Measurements from ENCODE around the gene PLEKHJ1.

PLEKHJ1 gene

DNA sequence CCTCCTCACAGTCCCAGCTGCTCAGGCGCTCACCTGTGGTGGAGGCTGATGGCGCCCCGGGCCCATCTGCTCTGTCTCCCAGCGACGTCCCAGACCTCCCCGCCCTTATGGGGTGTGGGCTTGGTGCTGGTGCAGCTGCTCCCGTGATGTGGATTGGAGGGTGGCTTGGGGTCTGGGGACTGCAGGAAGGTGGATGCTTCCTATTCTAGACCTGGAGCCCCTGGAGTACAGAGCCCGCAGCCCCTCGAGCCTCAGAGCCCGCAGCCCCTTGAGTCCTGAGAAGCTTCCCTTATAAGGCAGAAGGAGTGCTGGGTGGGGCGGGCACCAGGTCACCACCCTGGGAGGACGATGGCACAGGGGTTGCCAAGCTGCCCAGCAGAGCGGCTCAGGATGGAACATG lies 40.8 kb downstream of the PLEKHJ1 start:
- no peak overlapping the region for H3K4me3 ChIP-seq (replicated peaks; ENCODE audit: low read depth, low read length)
- TF ChIP-seq, protein P1, sequence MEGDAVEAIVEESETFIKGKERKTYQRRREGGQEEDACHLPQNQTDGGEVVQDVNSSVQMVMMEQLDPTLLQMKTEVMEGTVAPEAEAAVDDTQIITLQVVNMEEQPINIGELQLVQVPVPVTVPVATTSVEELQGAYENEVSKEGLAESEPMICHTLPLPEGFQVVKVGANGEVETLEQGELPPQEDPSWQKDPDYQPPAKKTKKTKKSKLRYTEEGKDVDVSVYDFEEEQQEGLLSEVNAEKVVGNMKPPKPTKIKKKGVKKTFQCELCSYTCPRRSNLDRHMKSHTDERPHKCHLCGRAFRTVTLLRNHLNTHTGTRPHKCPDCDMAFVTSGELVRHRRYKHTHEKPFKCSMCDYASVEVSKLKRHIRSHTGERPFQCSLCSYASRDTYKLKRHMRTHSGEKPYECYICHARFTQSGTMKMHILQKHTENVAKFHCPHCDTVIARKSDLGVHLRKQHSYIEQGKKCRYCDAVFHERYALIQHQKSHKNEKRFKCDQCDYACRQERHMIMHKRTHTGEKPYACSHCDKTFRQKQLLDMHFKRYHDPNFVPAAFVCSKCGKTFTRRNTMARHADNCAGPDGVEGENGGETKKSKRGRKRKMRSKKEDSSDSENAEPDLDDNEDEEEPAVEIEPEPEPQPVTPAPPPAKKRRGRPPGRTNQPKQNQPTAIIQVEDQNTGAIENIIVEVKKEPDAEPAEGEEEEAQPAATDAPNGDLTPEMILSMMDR (IDR thresholded peaks at IDR 0.05; ENCODE audit: low read depth, low read length, missing control alignments), result no peak
- no peak for DNase-seq (ENCODE audit: extremely low read depth, low read depth)

GRCh38 chr19:2194513-2195078 lies 41.5 kb downstream of the PLEKHJ1 start:
- no peak for DNase-seq (ENCODE audit: extremely low read depth, low read depth)
- no peak overlapping the region for H3K4me3 ChIP-seq (replicated peaks; ENCODE audit: low read depth, low read length)
- TF ChIP-seq, protein P1 (IDR thresholded peaks at IDR 0.05; ENCODE audit: low read depth, low read length, missing control alignments), result no peak

GRCh38 chr19:2193807-2194206 lies 42.3 kb downstream of the PLEKHJ1 start:
- no peak for DNase-seq (ENCODE audit: extremely low read depth, low read depth)
- H3K4me3 ChIP-seq (replicated peaks; ENCODE audit: low read depth, low read length), result no peak overlapping the region
- TF ChIP-seq, protein P1 (IDR thresholded peaks at IDR 0.05; ENCODE audit: low read depth, low read length, missing control alignments), result no peak

GRCh38 chr19:2192862-2193261 lies 43.3 kb downstream of the PLEKHJ1 start:
- DNase-seq (ENCODE audit: extremely low read depth, low read depth), result no peak
- no peak overlapping the region for H3K4me3 ChIP-seq (replicated peaks; ENCODE audit: low read depth, low read length)
- TF ChIP-seq, protein P1 (IDR thresholded peaks at IDR 0.05; ENCODE audit: low read depth, low read length, missing control alignments), result no peak

DNA sequence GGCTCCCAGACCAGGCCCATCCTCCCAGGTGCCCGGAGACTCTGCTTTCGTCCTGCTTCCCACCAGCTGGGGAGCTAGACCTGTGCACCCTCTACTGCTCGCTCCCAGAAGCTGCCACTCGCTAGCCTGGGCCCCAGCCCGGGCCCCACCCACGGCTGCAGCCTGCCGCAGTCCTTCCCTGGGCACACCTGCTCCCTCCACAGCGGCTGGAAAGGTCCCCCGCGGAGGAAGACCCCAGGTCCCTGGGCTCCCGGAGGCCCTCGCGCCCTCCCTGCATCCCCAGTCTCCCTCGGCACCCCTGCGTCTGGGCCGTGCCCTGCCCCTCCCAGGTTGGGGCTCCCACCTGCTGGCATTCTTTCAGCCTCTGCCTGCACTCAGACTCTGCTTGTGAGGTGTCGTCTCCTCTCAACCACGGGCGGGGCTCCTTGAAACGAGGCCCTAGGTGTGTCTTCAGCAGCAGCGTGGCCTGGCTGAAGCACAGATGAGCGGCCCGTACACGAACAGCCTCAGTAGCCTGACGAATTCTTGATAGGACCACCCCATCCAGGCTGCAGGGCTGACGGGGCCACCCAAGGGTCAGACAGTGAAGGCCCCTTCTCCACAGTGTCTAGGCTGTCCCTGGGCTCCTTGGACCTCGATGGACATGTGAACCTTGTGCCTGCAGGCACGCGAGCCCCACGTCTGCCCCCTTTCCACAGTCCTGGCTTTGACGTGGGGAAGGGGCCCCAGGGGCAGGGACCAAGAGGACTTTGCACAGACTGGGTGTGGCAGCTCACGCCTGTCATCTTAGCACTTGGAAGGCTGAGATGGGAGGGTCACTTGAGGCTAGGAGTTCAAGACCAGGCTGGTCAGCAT lies 44.4 kb downstream of the PLEKHJ1 start:
- no peak overlapping the region for H3K4me3 ChIP-seq (replicated peaks; ENCODE audit: low read depth, low read length)
- no peak for DNase-seq (ENCODE audit: extremely low read depth, low read depth)

DNA sequence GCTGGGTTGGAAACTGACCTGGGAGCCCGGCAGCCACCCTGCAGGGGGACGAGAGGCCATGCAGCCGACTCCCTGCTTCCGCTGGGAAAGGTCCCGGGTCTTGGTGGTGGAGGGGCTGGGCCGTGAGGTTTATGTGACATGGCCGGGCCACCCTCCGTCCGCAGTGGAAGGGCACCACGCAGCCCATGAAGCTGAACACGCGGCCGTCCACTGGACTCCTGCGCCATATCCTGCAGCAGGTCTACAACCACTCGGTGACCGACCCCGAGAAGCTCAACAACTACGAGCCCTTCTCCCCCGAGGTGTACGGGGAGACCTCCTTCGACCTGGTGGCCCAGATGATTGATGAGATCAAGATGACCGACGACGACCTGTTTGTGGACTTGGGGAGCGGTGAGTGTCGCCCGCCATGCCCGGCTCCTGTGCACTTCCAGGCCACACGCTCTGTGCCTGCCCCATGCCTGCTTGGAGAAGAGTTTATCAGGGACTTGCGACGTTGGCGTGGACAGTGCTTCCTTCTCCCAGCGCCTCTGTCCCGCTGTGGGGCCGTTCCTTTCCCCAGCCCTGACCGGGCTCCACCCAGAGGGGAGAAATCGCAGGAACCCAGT lies 45.2 kb downstream of the PLEKHJ1 start:
- TF ChIP-seq, protein P1 (IDR thresholded peaks at IDR 0.05; ENCODE audit: low read depth, low read length, missing control alignments), result no peak
- DNase-seq (ENCODE audit: extremely low read depth, low read depth), result no peak
- H3K4me3 ChIP-seq (replicated peaks; ENCODE audit: low read depth, low read length), result no peak overlapping the region

More for the DNA sequence above, 44.4 kb downstream of the PLEKHJ1 start:
- TF ChIP-seq, protein P1 (IDR thresholded peaks at IDR 0.05; ENCODE audit: low read depth, low read length, missing control alignments), result no peak
